Mesenchymal stem cell (in vitro differentiated cells and primary cell): ENCODE results near the gene NT5C.

ENCODE experiments used
- DNase-seq: peaks from one replicate; pipeline ENCODE4 v3.0.0-alpha.2; 2013
- H2AFZ ChIP-seq: one replicate; pipeline ENCODE4 v1.6.1; 2013; ENCODE audit warnings: low read depth, mild to moderate bottlenecking, control low read depth, inconsistent platforms, low read length, moderate library complexity
- H2AK5ac ChIP-seq: 2 replicates; pipeline ENCODE4 v1.6.1; 2013; ENCODE audit warnings: low read length, moderate library complexity, mild to moderate bottlenecking, inconsistent platforms; ENCODE audit not compliant: severe bottlenecking
- H2BK120ac ChIP-seq: one replicate; pipeline ENCODE4 v1.6.1; 2013; ENCODE audit warnings: low read depth, mild to moderate bottlenecking, inconsistent platforms, low read length, moderate library complexity
- H2BK12ac ChIP-seq, 2 experiments: one replicate each; pipeline ENCODE4 v1.6.1; 2013; ENCODE audit warnings: inconsistent platforms in 2 of 2, low read length in 2 of 2, mild to moderate bottlenecking in 2 of 2, moderate library complexity in 2 of 2, control low read depth in 1 of 2
- H2BK15ac ChIP-seq: one replicate; pipeline ENCODE4 v1.6.1; 2013; ENCODE audit warnings: mild to moderate bottlenecking, low read depth, inconsistent platforms; ENCODE audit not compliant: poor library complexity, severe bottlenecking
- H2BK5ac ChIP-seq: 2 replicates; pipeline ENCODE4 v1.6.1; 2013; ENCODE audit warnings: low read depth, mild to moderate bottlenecking, low read length, control low read depth, inconsistent platforms; ENCODE audit not compliant: poor library complexity, severe bottlenecking
- H3K14ac ChIP-seq, 2 experiments: one replicate each; pipeline ENCODE4 v1.6.1; 2013; ENCODE audit warnings: inconsistent platforms in 2 of 2, low read length in 2 of 2, control low read depth in 1 of 2, mild to moderate bottlenecking in 1 of 2, moderate library complexity in 1 of 2
- H3K18ac ChIP-seq, 2 experiments: one replicate each; pipeline ENCODE4 v1.6.1; 2013; ENCODE audit warnings: inconsistent platforms in 2 of 2, low read length in 2 of 2, control low read depth in 1 of 2, low read depth in 1 of 2, mild to moderate bottlenecking in 1 of 2
- H3K23ac ChIP-seq, 2 experiments: one replicate each; pipeline ENCODE4 v1.6.1; 2013; ENCODE audit warnings: inconsistent platforms in 2 of 2, low read length in 2 of 2, mild to moderate bottlenecking in 2 of 2, moderate library complexity in 2 of 2, control low read depth in 1 of 2
- H3K27ac ChIP-seq: 2 replicates; pipeline ENCODE4 v1.5.1; 2013; ENCODE audit warnings: mild to moderate bottlenecking, moderate library complexity, low read length, control low read depth, inconsistent platforms; ENCODE audit not compliant: poor library complexity, severe bottlenecking
- H3K27me3 ChIP-seq, 2 experiments: 2 replicates each; pipeline versions ENCODE4 v1.6.1 to v1.7.0; 2013; ENCODE audit warnings: low read length in 2 of 2, mild to moderate bottlenecking in 2 of 2, moderate library complexity in 2 of 2, control low read depth in 1 of 2, inconsistent platforms in 1 of 2; ENCODE audit not compliant: control insufficient read depth in 1 of 2, insufficient read depth in 1 of 2
- H3K36me3 ChIP-seq, 2 experiments: 2 replicates each; pipeline versions ENCODE4 v1.6.1 to v1.7.0; 2013; ENCODE audit warnings: low read length in 2 of 2, control low read depth in 1 of 2, inconsistent platforms in 1 of 2, low read depth in 1 of 2, mild to moderate bottlenecking in 1 of 2; ENCODE audit not compliant: insufficient read depth in 2 of 2, control insufficient read depth in 1 of 2
- H3K4ac ChIP-seq, 2 experiments: one replicate each; pipeline ENCODE4 v1.6.1; 2013; ENCODE audit warnings: inconsistent platforms in 2 of 2, low read length in 2 of 2, mild to moderate bottlenecking in 2 of 2, moderate library complexity in 2 of 2, control low read depth in 1 of 2, low read depth in 1 of 2
- H3K4me1 ChIP-seq: 2 replicates; pipeline ENCODE4 v1.6.1; 2013; ENCODE audit warnings: low read depth, low read length, control low read depth; ENCODE audit not compliant: control insufficient read depth, insufficient read depth
- H3K4me2 ChIP-seq: 2 replicates; pipeline ENCODE4 v1.6.1; 2013; ENCODE audit warnings: low read length, mild to moderate bottlenecking, inconsistent platforms; ENCODE audit not compliant: poor library complexity, severe bottlenecking
- H3K4me3 ChIP-seq, 2 experiments: 2 replicates each; pipeline versions ENCODE4 v1.5.1 to v1.7.0; 2013; ENCODE audit warnings: low read length in 2 of 2, mild to moderate bottlenecking in 2 of 2, control low read depth in 1 of 2, low read depth in 1 of 2; ENCODE audit not compliant: insufficient read depth in 1 of 2
- H3K79me1 ChIP-seq: replicated peaks from 2 replicates; pipeline ENCODE4 v1.6.1; 2013; ENCODE audit warnings: mild to moderate bottlenecking, control low read depth, low read length, inconsistent platforms; ENCODE audit not compliant: poor library complexity, severe bottlenecking
- H3K9ac ChIP-seq: 2 replicates; pipeline ENCODE4 v1.7.0; 2013; ENCODE audit warnings: mild to moderate bottlenecking, low read length, moderate library complexity
- H3K9me3 ChIP-seq: 2 replicates; pipeline ENCODE4 v1.7.0; 2013; ENCODE audit warnings: mild to moderate bottlenecking, low read length; ENCODE audit not compliant: control insufficient read depth
- H4K8ac ChIP-seq: one replicate; pipeline ENCODE4 v1.6.1; 2013; ENCODE audit warnings: inconsistent platforms, mild to moderate bottlenecking, low read length, moderate library complexity
- H4K91ac ChIP-seq: one replicate; pipeline ENCODE4 v1.6.1; 2013; ENCODE audit warnings: mild to moderate bottlenecking, low read length, inconsistent platforms
- WGBS: methylation state at CpG from one replicate; pipeline ENCODE4 v1.1.7; 2013; ENCODE audit warnings: mixed read lengths; 5-methylcytosine and 5-hydroxymethylcytosine counted together

Gene NT5C

DNA sequence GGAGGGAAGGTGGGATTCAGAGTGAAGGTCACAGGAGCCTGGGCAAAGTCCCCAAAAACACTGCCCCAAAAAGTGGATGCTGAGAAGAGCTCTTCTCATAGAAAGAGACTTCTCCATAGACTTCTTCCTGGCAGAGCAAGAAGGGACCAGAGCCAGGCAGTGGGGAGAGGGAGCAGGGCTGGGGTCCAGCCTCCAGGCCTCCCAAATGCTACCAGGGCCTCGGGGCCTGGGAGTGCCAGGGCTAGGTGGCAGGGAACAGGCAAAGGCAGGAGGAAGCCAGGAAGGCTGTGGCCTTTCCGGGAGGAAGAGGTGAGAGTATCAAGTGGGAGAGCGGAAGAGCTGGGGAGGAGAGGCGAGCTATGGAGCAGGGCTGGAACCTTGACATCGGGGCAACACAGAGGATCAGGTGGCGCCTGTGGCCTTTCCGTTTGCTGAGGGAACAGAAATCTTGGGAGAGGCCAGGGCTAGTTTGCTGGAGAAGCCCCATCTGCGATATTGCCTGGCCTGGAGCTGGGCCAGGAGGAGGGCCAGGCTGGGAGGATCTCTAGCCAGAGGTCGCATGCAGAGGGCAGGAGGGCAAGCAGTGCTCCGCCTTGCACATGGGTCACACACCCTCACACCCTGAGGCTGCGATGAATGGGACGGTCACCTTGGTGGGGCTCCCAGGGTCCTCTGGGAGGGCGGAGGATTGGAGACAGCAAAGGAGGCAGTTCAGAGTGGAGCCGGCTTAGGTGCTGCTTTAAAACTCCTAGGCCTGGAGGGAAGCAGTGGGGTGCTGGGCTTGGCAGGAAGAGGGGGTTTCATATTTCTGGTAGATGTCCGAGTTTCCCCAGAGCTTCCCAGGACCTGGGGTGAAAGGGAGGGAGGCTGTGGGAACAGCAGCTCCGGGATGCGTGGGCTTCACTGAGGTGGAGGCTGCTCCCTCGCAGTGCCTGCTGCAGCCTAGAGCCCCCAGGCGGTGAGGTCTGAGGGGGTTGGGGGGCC, 40.4 kb downstream of the NT5C start:
- H4K8ac ChIP-seq = peak overlapping the region; percentile 66
- H3K27ac ChIP-seq = no peak overlapping the region
- H2AFZ ChIP-seq = no peak overlapping the region
- no peak for DNase-seq
- peak overlapping the region in 1 of 2 experiments; percentile 89 for H3K14ac ChIP-seq
- H3K23ac ChIP-seq = no peak overlapping the region
- H3K18ac ChIP-seq = peak overlapping the region; percentile 57 to 59
- H3K27me3 ChIP-seq = no peaks in the 10 kb centered on the region
- H3K4me3 ChIP-seq = peak overlapping the region in 1 of 2 experiments; percentile 56
- 74% methylated on average over 19 of the region's 19 CpGs for WGBS
- peak overlapping the region in 1 of 2 experiments; percentile 64 for H2BK12ac ChIP-seq
- no peaks in the 10 kb centered on the region for H3K9me3 ChIP-seq
- H3K4me2 ChIP-seq = no peak overlapping the region
- H3K4ac ChIP-seq = peak overlapping the region; percentile 24 to 78
- H3K36me3 ChIP-seq = peaks cover 0 to 18% of the 10 kb centered on the region in 2 experiments
- peak overlapping the region; percentile 44 for H4K91ac ChIP-seq
- H3K4me1 ChIP-seq = peaks cover 57% of the 10 kb centered on the region
- H3K79me1 ChIP-seq = peaks cover 11% of the 10 kb centered on the region
- H2BK120ac ChIP-seq = no peak overlapping the region
- H3K9ac ChIP-seq = peak overlapping the region; percentile 36
- peak overlapping the region; percentile 50 for H2AK5ac ChIP-seq
- H2BK15ac ChIP-seq = peak overlapping the region; percentile 2
- no peak overlapping the region for H2BK5ac ChIP-seq

DNA sequence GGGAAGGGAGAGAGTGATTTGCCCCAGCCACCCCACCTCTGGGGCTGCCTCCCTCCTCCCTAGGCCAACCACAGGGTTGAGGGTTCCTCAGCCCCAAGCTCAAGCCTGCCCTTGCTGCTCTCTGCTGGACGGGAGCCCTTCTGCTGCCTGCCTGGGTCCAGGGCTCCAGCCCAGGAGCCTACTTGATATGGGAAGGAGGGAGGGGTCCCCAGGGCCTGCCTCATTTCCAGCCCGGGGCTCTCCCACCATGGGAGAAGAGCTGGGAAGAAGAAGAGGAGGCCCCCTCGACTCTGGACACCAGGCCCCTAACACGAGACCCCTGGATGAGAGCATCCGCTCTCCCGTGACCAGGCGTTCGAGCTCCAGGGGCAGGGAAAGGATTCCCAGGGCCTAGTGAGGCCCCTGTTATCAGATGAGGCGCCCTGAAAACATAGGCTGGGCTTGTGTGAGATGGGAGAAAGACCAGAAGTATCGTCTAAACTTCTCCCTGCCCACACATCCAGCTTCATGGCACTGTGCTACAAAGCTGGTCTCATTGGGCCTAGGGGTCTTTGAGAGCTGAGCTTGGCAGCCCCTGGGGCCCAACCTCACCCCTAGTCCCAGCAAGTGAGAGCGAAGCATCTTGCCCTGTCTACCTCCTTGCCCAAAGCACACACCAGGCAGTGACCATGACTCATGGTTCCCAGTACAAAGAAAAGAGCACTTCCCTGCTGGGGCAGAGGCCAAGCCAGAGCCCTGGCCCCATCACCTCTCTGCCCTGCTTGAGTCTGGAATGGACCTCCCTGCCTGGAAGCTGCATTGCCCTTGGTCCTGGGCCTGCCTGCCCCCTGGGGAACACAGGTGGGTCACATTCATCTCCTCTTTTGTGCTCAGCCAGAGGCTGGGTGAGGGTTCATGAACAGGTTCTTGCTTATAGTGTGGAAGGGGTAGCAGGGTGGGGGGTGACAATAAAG, 42.8 kb downstream of the NT5C start:
- H3K4me1 ChIP-seq = peaks cover 63% of the 10 kb centered on the region
- DNase-seq = peak; percentile 68
- peak overlapping the region; percentile 76 to 87 for H2BK12ac ChIP-seq
- H2BK5ac ChIP-seq = peak overlapping the region; percentile 78
- peak overlapping the region; percentile 3 for H2AFZ ChIP-seq
- H3K4me2 ChIP-seq = peak overlapping the region; percentile 66
- WGBS = 73% methylated on average over 11 of the region's 11 CpGs
- peak overlapping the region; percentile 66 to 74 for H3K4me3 ChIP-seq
- peak overlapping the region in 1 of 2 experiments; percentile 60 for H3K23ac ChIP-seq
- peaks cover 11% of the 10 kb centered on the region for H3K79me1 ChIP-seq
- H3K4ac ChIP-seq = peak overlapping the region; percentile 85 to 90
- H3K9ac ChIP-seq = peak overlapping the region; percentile 82
- peak overlapping the region; percentile 83 for H4K91ac ChIP-seq
- no peaks in the 10 kb centered on the region for H3K9me3 ChIP-seq
- H2BK120ac ChIP-seq = peak overlapping the region; percentile 88
- peaks cover 0 to 6% of the 10 kb centered on the region in 2 experiments for H3K36me3 ChIP-seq
- H4K8ac ChIP-seq = peak overlapping the region; percentile 93
- peak overlapping the region; percentile 83 for H3K27ac ChIP-seq
- H3K18ac ChIP-seq = peak overlapping the region; percentile 83 to 95
- H3K27me3 ChIP-seq = no peaks in the 10 kb centered on the region
- H2AK5ac ChIP-seq = peak overlapping the region; percentile 92
- H3K14ac ChIP-seq = peak overlapping the region; percentile 37 to 98
- peak overlapping the region; percentile 88 for H2BK15ac ChIP-seq

DNA sequence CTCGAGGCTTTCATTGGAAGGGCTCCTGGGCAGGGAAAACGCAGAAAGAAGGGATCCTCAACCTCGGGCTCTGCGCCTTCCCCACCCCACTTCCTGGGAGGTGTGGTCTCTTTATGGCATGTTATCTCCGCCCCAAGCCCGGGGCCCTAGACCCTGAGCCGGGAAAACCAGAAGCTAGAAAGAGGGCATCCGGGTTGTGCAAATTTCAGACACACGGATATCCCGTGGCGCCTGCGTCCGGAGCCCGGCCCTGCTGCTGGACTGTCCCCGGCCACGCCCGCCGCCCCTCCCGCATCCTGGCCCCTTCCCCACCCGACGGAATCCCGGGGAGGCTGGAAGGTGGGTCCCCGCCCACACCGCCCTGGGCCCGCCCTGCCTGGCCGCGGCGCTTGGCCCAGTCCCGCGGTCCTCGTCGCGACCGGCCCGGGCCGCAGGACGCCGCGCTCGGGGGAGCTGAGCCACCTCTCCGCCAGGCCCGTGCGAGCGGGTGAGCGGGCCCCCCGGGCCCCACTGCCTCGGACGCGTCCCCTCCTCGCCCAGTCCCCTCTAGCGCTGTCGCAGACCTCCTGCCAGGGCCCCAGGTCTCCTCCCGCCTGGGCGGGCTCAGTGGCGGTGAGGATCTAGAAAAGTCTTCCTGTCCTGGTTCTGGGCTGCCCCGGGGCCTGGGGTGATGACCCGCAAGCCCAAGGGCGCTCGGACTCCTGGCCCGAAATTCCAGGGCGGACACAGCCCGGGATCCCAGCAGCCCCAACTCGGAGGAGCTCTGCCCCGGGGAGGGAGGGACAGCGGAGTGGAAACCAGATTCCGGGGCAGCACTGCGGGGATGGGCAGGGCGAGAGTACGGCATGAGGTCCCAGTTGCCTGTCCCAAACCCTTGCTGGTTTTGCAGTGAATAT, 43.7 kb downstream of the NT5C start, which contains the start of gene SLC16A5:
SLC16A5 (plus strand) TSS at position 397 of the 896 bp plus-strand sequence. CDS start 5,683 bp downstream, outside the sequence.
- peak; percentile 93 for DNase-seq
- Histone ChIP-seq H4K91ac (peak within 1 kb of the TSS; percentile 99), H3K4ac (peak within 1 kb of the TSS; percentile 94 to 97), H2BK120ac (peak within 1 kb of the TSS; percentile 91), H4K8ac (peak within 1 kb of the TSS; percentile 100), H2BK5ac (peak within 1 kb of the TSS; percentile 95), H3K9ac (peak within 1 kb of the TSS; percentile 82), H3K14ac (peak within 1 kb of the TSS; percentile 37 to 98), H3K27me3 (no peaks in the 10 kb centered on the region), H3K4me1 (peaks cover 56% of the 10 kb centered on the region), H3K36me3 (no peaks in the 10 kb centered on the region), H3K9me3 (no peaks in the 10 kb centered on the region), H3K4me3 (peak within 1 kb of the TSS; percentile 66 to 74), H3K79me1 (peaks cover 7% of the 10 kb centered on the region), H2BK12ac (peak within 1 kb of the TSS; percentile 95 to 99), H3K4me2 (peak within 1 kb of the TSS; percentile 66), H3K23ac (peak within 1 kb of the TSS in 1 of 2 experiments; percentile 94), H3K18ac (peak within 1 kb of the TSS; percentile 95 to 99), H2AFZ (peak within 1 kb of the TSS; percentile 21), H3K27ac (peak within 1 kb of the TSS; percentile 97), H2BK15ac (peak within 1 kb of the TSS; percentile 88), H2AK5ac (peak within 1 kb of the TSS; percentile 92)
- 1% methylated on average over 57 of the region's 69 CpGs for WGBS
